ENCODE measurements around the gene EYA2.

Gene EYA2

DNA sequence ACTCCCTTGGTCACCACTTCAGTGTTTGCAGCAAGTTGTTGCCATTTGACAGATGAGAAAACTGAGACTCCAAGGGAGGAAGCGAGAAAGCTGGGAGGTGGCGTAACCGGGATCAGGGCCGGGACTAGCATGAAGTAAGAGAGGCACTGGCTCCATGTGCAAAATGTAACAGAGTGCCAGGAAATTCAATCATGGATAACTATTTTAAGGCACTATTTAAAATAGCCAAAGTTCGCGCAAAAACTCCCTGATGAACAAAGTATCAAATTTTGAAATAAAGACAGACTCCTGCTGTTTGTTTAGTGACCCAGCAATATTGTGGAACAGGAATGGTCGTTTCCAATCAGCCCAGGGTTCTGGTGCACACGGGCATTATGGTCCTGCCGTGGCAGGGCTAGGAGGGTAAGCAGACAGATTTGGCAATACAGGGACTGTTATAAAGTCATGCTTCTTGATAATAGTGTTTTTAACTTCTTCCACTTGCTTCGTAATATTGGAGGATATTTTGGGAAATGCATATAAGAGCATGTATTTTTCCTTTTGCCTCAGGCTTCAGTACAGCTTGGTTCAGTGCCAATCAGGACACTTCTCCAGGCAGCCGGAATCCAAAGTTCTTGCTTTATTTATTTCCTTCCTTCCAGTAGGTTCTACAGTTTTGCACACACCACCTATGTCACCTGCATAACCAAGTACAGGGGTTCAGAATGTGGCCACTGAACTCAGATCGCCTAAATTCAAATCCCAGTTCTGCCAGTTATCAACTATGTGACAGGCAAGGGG lies 141.6 kb downstream of the EYA2 start:
- DNase-seq (ENCODE audit: low read depth, low spot score), result no peak

GRCh38 chr20:47038566-47039560 lies 144.2 kb downstream of the EYA2 start:
- no peak for DNase-seq (ENCODE audit: low read depth, low spot score)

GRCh38 chr20:47040506-47041125 lies 146.0 kb downstream of the EYA2 start:
- DNase-seq (ENCODE audit: low read depth, low spot score), result no peak

GRCh38 chr20:47041396-47041899 lies 146.8 kb downstream of the EYA2 start:
- DNase-seq (ENCODE audit: low read depth, low spot score), result no peak

GRCh38 chr20:47042464-47042863 lies 147.8 kb downstream of the EYA2 start:
- no peak for DNase-seq (ENCODE audit: low read depth, low spot score)

DNA sequence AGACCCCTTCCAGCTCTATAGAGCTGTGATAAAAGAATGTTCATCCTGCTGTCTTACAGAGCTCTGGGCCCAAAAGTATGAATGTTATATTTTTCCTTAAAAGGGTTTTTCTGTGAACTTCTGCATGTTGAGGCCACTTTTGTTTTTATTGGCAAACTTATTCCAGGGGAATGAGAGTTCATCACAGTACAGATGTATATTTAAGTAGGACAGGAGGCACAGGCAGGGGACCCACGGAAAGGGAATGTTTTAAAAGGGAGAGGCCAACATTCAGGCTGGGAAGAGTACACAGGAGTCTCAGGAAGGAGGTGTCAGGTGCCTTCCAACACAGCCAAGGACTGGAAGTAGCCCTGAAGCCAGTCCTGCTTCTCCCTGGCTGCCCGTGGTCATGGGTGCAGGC lies 148.4 kb downstream of the EYA2 start:
- peak; percentile 59 for DNase-seq (ENCODE audit: low read depth, low spot score)

- DNase-seq (ENCODE audit: low read depth, low spot score), result no peak
These were observed 150.3 kb downstream of the EYA2 start for GRCh38 chr20:47044938-47045337.

DNA sequence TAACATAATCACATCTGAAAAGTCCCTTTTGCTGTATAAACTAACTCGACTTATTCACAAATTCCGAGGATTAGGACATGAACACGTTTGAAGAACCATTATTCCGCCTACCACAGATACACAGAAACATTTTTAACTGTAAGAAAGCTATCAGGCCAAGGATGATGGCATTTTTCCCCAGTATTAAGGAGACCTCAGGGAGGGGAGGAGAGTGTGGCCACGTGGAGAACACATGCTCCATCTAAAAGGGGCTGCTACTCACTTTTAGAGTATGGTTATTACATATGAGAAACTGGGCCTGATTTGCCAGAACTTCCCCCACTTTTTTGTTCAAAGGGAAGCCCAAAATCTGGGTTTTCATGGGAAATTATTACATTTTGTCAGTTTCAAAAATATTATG lies 153.4 kb downstream of the EYA2 start:
- DNase-seq (ENCODE audit: low read depth, low spot score), result no peak

- DNase-seq (ENCODE audit: low read depth, low spot score), result no peak
These were observed 155.1 kb downstream of the EYA2 start for GRCh38 chr20:47049771-47050170.

GRCh38 chr20:47050996-47051395 lies 156.4 kb downstream of the EYA2 start:
- no peak for DNase-seq (ENCODE audit: low read depth, low spot score)

GRCh38 chr20:47051936-47052526 lies 157.4 kb downstream of the EYA2 start:
- no peak for DNase-seq (ENCODE audit: low read depth, low spot score)

DNA sequence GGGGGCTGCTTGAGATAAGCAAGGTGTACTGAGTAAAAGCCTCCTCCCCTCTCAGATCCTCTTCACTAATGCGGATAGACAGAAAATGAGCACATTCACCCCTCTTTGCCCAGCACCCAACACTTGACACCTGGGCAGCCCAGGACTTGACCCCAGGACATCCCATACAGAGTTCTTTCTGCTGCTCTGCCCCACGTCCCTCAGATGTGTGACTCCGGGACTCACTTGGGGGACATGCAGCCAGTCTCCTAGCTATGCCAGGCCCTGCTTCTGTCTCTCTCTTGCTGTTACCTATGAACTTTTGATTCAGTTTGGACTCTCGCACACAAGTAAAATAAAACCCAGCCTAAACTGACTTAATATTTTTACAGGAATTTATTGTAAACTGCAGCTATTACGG lies 159.9 kb downstream of the EYA2 start:
- DNase-seq (ENCODE audit: low read depth, low spot score), result no peak

- DNase-seq (ENCODE audit: low read depth, low spot score), result no peak
These were observed 160.3 kb downstream of the EYA2 start for GRCh38 chr20:47054945-47055344.

DNA sequence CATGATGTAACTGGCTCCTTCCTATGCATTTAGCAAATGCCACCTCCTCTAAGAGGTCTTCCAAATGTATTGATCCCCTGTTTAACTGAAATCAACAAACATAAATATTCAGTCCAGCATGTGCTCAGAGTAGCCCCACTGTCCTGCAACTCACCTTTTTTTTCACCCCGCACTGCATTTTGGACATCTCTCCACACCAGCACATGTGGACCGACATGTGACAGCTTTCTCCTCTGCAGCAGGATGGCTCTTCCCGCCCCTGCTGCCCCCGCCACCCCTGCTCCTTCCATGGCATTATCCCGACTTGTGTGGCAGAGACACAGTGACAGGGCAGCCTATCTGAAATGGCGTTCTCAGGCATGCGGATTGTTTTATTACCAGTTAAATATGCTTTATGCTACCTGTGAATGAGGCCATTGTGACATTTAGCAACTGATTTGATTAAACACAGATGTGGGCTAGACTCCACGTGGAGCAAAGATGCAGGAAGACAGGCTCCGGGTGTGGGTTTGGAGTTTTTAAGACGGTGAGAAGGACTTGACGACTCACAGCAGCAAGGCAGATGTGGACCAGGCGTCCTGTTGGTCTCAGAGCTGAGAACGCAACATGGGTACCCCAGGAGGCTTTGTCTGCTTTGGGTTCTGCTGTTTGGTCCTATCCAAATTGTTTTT lies 161.2 kb downstream of the EYA2 start:
- no peak for DNase-seq (ENCODE audit: low read depth, low spot score)

DNA sequence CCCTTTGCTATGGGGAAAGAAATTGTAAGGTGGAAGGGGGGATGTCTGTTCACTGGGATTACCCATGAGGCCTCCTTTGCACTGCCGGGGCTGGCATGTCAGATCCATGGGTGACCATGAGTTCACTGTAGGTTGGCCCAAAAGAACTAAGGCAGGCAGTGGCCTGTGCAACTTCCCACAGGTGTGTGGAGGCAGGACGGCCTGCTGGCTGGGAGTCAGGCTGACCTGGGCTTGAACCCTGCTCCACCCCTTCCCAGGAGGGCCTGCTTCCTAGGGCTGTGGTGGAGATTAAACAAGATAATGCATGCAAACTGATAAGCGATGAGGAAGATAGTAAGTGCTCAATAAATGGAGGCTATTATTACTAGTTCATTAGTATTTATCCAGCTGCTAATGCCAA lies 163.0 kb downstream of the EYA2 start:
- no peak for DNase-seq (ENCODE audit: low read depth, low spot score)

DNA sequence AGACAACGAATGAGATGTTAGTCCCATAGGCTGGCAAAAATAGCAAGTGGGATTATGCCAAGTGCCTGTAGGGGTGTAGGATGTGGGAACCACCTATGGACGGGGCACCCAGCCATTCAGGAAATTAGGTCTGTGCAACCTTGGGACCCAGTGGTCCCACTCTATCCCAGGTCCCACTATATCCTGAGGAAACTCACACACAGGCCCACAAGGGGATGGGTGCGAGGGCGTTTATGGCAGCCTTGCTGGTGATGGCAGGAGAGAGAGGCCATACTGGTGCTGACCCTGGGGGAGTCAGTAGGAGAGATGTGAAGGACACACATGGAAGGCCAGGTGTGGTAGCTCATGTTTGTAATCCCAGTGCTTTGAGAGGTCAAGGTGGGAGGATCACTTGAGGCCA lies 163.6 kb downstream of the EYA2 start:
- no peak for DNase-seq (ENCODE audit: low read depth, low spot score)

DNA sequence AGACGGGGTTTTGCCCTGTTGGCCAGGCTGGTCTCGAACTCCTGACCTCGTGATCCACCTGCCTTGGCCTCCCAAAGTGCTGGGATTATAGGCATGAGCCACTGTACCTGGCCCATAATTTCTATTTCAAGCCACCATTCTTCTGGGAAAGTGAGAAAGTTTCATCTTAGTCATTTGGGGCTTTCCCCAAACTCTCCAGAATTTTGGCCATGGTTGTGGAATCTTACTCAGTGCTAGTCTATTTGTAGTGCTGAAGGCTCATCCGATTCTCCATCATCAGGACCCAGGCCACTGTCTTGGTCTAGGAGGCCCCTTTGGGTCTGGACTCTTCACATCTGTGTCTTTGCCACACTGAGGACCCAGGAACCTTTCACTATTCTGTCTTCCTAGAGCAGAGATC lies 164.9 kb downstream of the EYA2 start:
- DNase-seq (ENCODE audit: low read depth, low spot score), result no peak

DNA sequence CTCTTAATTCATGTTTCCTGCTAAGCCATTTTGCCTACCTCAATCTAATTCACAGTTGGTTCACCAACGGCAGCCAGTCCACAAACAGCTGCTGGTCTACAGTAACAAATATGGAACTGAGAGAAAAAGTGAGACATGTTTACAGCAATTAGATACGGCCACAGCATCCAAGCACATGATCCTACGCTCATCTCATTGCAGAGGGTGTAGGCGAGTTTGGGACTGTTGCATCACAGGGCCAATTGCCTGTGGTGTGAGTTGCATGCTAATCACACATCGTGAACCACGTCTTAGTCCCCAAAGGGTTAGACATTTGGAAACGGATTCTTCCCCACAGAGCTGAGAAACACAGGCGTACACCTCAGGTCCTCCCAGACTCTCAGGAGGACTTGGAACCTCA lies 166.9 kb downstream of the EYA2 start:
- DNase-seq (ENCODE audit: low read depth, low spot score), result no peak

DNA sequence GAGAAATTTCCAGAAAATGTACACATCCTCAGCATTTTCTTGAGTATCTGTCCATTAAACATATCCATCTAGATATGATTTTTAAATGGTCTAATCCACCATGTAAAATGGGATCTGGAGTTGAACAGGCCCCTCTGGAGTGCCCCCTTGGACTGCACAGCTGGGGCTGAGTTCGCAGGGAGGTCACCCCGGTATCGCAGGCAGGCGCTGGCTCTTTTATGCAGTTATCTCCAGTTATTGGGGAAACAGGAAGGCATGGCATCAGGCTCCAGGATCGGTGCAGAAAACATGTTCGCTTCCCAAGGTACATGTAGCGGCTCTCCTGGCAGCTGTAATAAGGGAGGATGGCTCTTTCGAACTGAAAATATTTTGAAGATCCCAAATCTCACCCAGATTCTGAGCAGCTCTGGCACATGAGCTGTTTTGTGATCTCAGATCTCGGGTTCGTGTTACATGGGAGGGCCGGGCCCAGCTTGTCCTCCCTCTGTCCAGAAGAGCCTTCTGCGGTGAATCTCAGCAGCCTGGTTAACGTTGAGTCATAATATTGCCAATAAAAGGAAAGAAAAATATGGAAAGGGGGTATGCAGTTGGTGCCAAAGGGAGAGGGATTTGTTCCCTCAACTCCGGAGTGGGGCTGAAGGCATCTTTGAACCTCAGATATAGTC lies 167.7 kb downstream of the EYA2 start:
- no peak for DNase-seq (ENCODE audit: low read depth, low spot score)

DNA sequence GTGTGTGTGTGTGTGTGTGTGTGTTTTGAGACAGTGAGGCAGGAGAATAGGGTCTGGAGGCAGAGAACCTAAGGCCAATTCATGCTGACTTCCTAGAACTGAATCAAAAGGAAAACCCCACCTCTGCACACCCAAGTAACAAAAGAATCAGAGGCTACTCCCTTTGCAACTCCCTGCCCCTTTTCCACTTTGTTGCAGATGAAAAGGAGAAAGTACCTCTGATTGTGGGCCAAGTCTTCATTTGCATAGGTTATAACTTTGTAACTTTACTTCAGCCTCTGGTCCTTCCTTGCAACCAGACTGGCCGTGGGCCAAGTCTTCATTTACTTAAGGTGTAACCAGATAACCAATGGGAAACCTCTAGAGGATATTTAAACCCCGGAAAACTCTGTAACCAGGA lies 168.8 kb downstream of the EYA2 start:
- DNase-seq (ENCODE audit: low read depth, low spot score), result no peak

DNA sequence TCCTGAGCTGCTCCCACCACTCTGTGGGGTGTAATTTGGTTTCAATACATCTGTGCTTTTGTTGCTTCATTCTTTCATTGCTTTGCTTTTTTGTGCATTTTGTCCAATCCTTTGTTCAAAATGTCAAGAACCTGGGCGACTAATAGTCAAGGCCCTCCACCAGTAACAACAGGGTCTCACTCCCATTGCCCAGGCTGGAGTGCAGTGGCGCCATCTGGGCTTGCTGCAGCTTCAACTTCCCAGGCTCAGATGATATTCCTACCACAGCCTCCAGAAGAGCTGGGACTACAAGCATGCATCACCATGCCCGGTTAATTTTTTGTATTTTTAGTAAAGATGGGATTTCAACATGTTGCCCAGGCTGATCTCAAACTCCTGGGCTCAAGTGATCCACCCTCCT lies 169.2 kb downstream of the EYA2 start:
- DNase-seq (ENCODE audit: low read depth, low spot score), result no peak
